K562 (cell line): ENCODE data around the gene SPOCK3. TPM values are rescaled to one million over a fixed set of nuclear protein-coding genes. Genes with fewer than 3 reads are reported as not detected.

Source experiments
- ATAC-seq: fragments of 200-7000 bp; cut with Tn5 transposase; 3 replicates; pipeline ENCODE4 v1.9.1; 2020; ENCODE audit warnings: moderate library complexity
- BruUV-seq: library from RNA; stranded (reverse); fragments of 400-500 nt; replicated peaks from 2 replicates; lab custom pipeline; 2021; lab: Mats Ljungman, UMichigan
- CTCF ChIA-PET: fragments of 300-600 bp; formaldehyde crosslinking; extraction: SDS; loops from one replicate; lab custom pipeline; 2021; ENCODE audit warnings: low intra/inter-chr PET ratio; lab: Yijun Ruan, JAX
- POLR2A ChIA-PET: fragments of 300-600, 350-650 bp; sonication (Branson Sonifier 250); formaldehyde crosslinking; extraction: SDS; loops from one replicate; lab custom pipeline; 2021; ENCODE audit warnings: antibody characterized with exemption, inconsistent platforms; lab: Yijun Ruan, JAX
- DNase-seq, 4 experiments: peaks; one replicate each; pipeline versions ENCODE4 v3.0.0 to v3.0.0-alpha.2; 2011 to 2018; ENCODE audit warnings: low spot score in 3 of 4, mixed read lengths in 3 of 4; ENCODE audit errors: extremely low read depth in 1 of 4
- FAIRE-seq: peaks from 2 replicates; lab custom pipeline; 2011; peaks lifted over from hg19 to GRCh38; lab: Jason Lieb, UNC
- H2AFZ ChIP-seq: 2 replicates; pipeline ENCODE4 v1.6.0; 2011; ENCODE audit warnings: low read depth, low read length, control low read depth, inconsistent platforms
- H3K27ac ChIP-seq: fragments of 200-600 bp; 3 replicates; pipeline ENCODE4 v1.8.0; 2011; ENCODE audit warnings: low read depth, mild to moderate bottlenecking, control low read depth, inconsistent platforms, low read length, moderate library complexity, mixed read lengths; ENCODE audit errors: extremely low read depth
- H3K27me3 ChIP-seq, 2 experiments: fragments of 300-600 bp in 1 of 2; 2 replicates in 1 of 2; 3 replicates in 1 of 2; pipeline versions ENCODE4 v1.6.0 to v1.8.0; 2011; ENCODE audit warnings: inconsistent platforms in 2 of 2, low read length in 2 of 2, mild to moderate bottlenecking in 1 of 2, mixed read lengths in 1 of 2, moderate library complexity in 1 of 2; ENCODE audit not compliant: control insufficient read depth in 2 of 2, insufficient read depth in 2 of 2
- H3K36me3 ChIP-seq: fragments of 300-600 bp; 3 replicates; pipeline ENCODE4 v1.8.0; 2011; ENCODE audit warnings: mild to moderate bottlenecking, low read length, inconsistent platforms; ENCODE audit not compliant: control insufficient read depth, insufficient read depth
- H3K4me1 ChIP-seq, 2 experiments: fragments of 200-600 bp in 1 of 2; replicated peaks in 1 of 2; 2 replicates in 1 of 2; 3 replicates in 1 of 2; pipeline versions ENCODE4 v1.5.1 to v1.8.0; 2011; ENCODE audit warnings: inconsistent platforms in 2 of 2, low read length in 2 of 2, mild to moderate bottlenecking in 1 of 2, mixed read lengths in 1 of 2, moderate library complexity in 1 of 2; ENCODE audit not compliant: control insufficient read depth in 2 of 2, insufficient read depth in 2 of 2
- H3K4me2 ChIP-seq: 2 replicates; pipeline ENCODE4 v1.6.1; 2011; ENCODE audit warnings: low read length, control low read depth, inconsistent platforms, mixed read lengths; ENCODE audit not compliant: insufficient read depth
- H3K4me3 ChIP-seq: fragments of 200-600 bp; sonication (generic), shearing (Covaris generic); 2 replicates; pipeline ENCODE4 v1.5.1; 2016; ENCODE audit warnings: control low read depth, inconsistent platforms
- H3K79me2 ChIP-seq: fragments of 200-600 bp; 3 replicates; pipeline ENCODE4 v1.8.0; 2011; ENCODE audit warnings: low read length, inconsistent platforms; ENCODE audit not compliant: control insufficient read depth, insufficient read depth
- H3K9ac ChIP-seq, 2 experiments: 2 replicates each; pipeline versions ENCODE4 v1.6.0 to v1.6.1; 2011; ENCODE audit warnings: low read depth in 2 of 2, low read length in 2 of 2, control low read depth in 1 of 2, inconsistent platforms in 1 of 2, mild to moderate bottlenecking in 1 of 2, mixed read lengths in 1 of 2; ENCODE audit not compliant: insufficient read depth in 1 of 2
- H3K9me1 ChIP-seq: one replicate; pipeline ENCODE4 v1.6.0; 2011; ENCODE audit warnings: inconsistent platforms, mild to moderate bottlenecking, low read length, moderate library complexity; ENCODE audit not compliant: control insufficient read depth, insufficient read depth
- H3K9me3 ChIP-seq: replicated peaks from 2 replicates; pipeline ENCODE4 v1.5.1; 2011; ENCODE audit warnings: low read depth, low read length, inconsistent platforms; ENCODE audit not compliant: control insufficient read depth, insufficient read depth
- H4K20me1 ChIP-seq: replicated peaks from 2 replicates; pipeline ENCODE4 v1.6.1; 2011; ENCODE audit warnings: low read length, inconsistent platforms, mixed read lengths; ENCODE audit not compliant: control insufficient read depth, insufficient read depth
- ARHGAP35 ChIP-seq: fragments of 450-650 bp; IDR thresholded peaks from 2 replicates; pipeline ENCODE4 v1.6.1; 2018; ENCODE audit not compliant: partially characterized antibody
- CBX8 ChIP-seq: fragments of 200-600 bp; sonication (generic); IDR thresholded peaks from 2 replicates; pipeline ENCODE4 v1.6.1; 2012; ENCODE audit warnings: borderline replicate concordance, mixed run types, low read depth, mild to moderate bottlenecking, moderate library complexity, mixed read lengths, low read length, control low read depth, inconsistent platforms; ENCODE audit not compliant: poor library complexity, severe bottlenecking; ENCODE audit errors: extremely low read depth
- E2F1 ChIP-seq: sonication (generic); formaldehyde crosslinking; IDR thresholded peaks from 2 replicates; pipeline ENCODE4 v1.8.1; 2023; ENCODE audit warnings: mild to moderate bottlenecking, missing genetic modification reagents, moderate library complexity
- ETV1 ChIP-seq: fragments of 450-650 bp; conservative IDR thresholded peaks from 2 replicates; pipeline ENCODE4 v1.6.1; 2016; ENCODE audit warnings: missing genetic modification characterization, control low read depth, low read depth, missing compliant biosample characterization
- HMGXB4 ChIP-seq: sonication (generic); formaldehyde crosslinking; IDR thresholded peaks from 2 replicates; pipeline ENCODE4 v1.8.1; 2023; ENCODE audit warnings: mild to moderate bottlenecking, missing genetic modification reagents
- MCM7 ChIP-seq, 2 experiments: fragments of 450-650 bp; IDR thresholded peaks; 2 replicates each; pipeline ENCODE4 v1.6.1; 2016 to 2018
- RB1 ChIP-seq: fragments of 450-650 bp; IDR thresholded peaks from 2 replicates; pipeline ENCODE4 v1.6.1; 2017; ENCODE audit warnings: low read depth, mild to moderate bottlenecking
- TCF7 ChIP-seq: sonication (generic); IDR thresholded peaks from 2 replicates; pipeline ENCODE4 v1.6.1; 2016; ENCODE audit warnings: antibody characterized with exemption, borderline replicate concordance
- TFAM ChIP-seq: fragments of 250-450 bp; sonication (Bioruptor Pico); conservative IDR thresholded peaks from 2 replicates; pipeline ENCODE4 v1.5.0; 2021; ENCODE audit warnings: mild to moderate bottlenecking, moderate library complexity
- THAP12 ChIP-seq: fragments of 250-450 bp; sonication (Bioruptor Pico); IDR thresholded peaks from 2 replicates; pipeline ENCODE4 v1.9.0; 2021; ENCODE audit warnings: mild to moderate bottlenecking, inconsistent platforms
- ZBTB8A ChIP-seq: fragments of 450-650 bp; IDR thresholded peaks from 2 replicates; pipeline ENCODE4 v1.6.1; 2018; ENCODE audit warnings: mild to moderate bottlenecking, moderate library complexity; ENCODE audit not compliant: partially characterized antibody
- ZNF274 ChIP-seq: IDR thresholded peaks from 2 replicates; pipeline ENCODE4 v1.6.1; 2011; ENCODE audit warnings: low read depth, mild to moderate bottlenecking, low read length, moderate library complexity, borderline replicate concordance
- WGBS: fragments of 100-300 bp; shearing (Covaris generic); methylation state at CpG from one replicate; pipeline ENCODE4 v1.1.6; 2016; ENCODE audit warnings: low coverage, mixed read lengths; ENCODE audit not compliant: insufficient coverage; ENCODE audit errors: missing lambda C conversion rate; 5-methylcytosine and 5-hydroxymethylcytosine counted together
- in situ Hi-C: fragments of 300-500 bp; cut with MboI; formaldehyde crosslinking; loops from 4 replicates; pipeline ENCODE4 v1.15.0; 2018; ENCODE audit warnings: inconsistent platforms, mixed read lengths
- intact Hi-C: fragments of 100-400 bp; cut with micrococcal nuclease; formaldehyde crosslinking; loops from 2 replicates; pipeline ENCODE4 v1.14.2; 2022
- polyA plus RNA-seq, 8 experiments: library from polyadenylated mRNA; depleted of rRNA in 4 of 8; stranded (reverse) in 5 of 8; unstranded in 3 of 8; fragments of >200 nt; fragmentation: Nextera tagmentation in 2 of 8; fragmentation: Illumina TruSeq in 1 of 8; extraction: Ambion mirVana in 2 of 8; extraction: Trizol in 1 of 8; gene quantifications; 2 replicates each; pipeline versions ENCODE4 v1.2.1 to v1.2.3, GENCODE V29; 2011 to 2014; ENCODE audit warnings: inconsistent platforms in 1 of 8, missing spikeins in 1 of 8
- total RNA-seq, 7 experiments: library from RNA; depleted of rRNA in 6 of 7; stranded (reverse); fragments of >200 nt in 6 of 7; fragmentation: Illumina TruSeq in 2 of 7; extraction: Trizol in 2 of 7; gene quantifications; 2 replicates each; pipeline versions ENCODE4 v1.2.1 to v1.2.3, GENCODE V29; 2011 to 2021; ENCODE audit warnings: low replicate concordance in 1 of 7

SPOCK3 gene
- total and polyA plus RNA-seq, 9 of the 15 experiments (the other 6 are each of a cell fraction or from before 2014, with no cell fraction given) = not detected

- H3K79me2 ChIP-seq = no peaks in the 10 kb centered on the region
- no TSS peak for BruUV-seq
- 1% methylated on average over 20 of the region's 24 CpGs for WGBS
- H3K9me1 ChIP-seq = no peaks in the 10 kb centered on the region
- H3K27ac ChIP-seq = no peak overlapping the region
- intact Hi-C loops = no loop called here
- H2AFZ ChIP-seq = no peak overlapping the region
- H3K4me3 ChIP-seq = no peak overlapping the region
- H3K27me3 ChIP-seq = no peaks in the 10 kb centered on the region
- no peak overlapping the region for H3K4me2 ChIP-seq
- DNase-seq (no peak), ATAC-seq (no peak), FAIRE-seq (no peak)
- no peaks in the 10 kb centered on the region for H3K36me3 ChIP-seq
- no peaks in the 10 kb centered on the region; the same call in 1 of the 2 replicates for H3K9me3 ChIP-seq
- CTCF ChIA-PET = no interaction called here
- H3K9ac ChIP-seq = no peak overlapping the region
- TF ChIP-seq TFAM (CRISPR knock-in tag) (no peak), RB1 (no peak), ZBTB8A (no peak), ZNF274 (no peak), HMGXB4 (CRISPR knock-in tag) (no peak), THAP12 (CRISPR knock-in tag) (no peak), TCF7 (no peak), CBX8 (no peak), ARHGAP35 (no peak), MCM7 (IDR thresholded peaks at IDR 0.05) (no peak), E2F1 (no peak), ETV1 (tag) (no peak)
- TF ChIP-seq, all 486 proteins: peak for 0
- POLR2A ChIA-PET = no interaction called here
- Histone ChIP-seq H3K4me1 (no peaks in the 10 kb centered on the region), H4K20me1 (no peaks in the 10 kb centered on the region)
- in situ Hi-C loops = no loop called here
Measured at GRCh38 chr4:166842795-166843261, 391.5 kb downstream of the SPOCK3 start.
